ENCODE results near the gene COL8A1. TPM values are rescaled to one million over a fixed set of nuclear protein-coding genes. Genes with fewer than 3 reads are reported as not detected.

COL8A1 gene
- polyA plus RNA-seq, 3 donors = not detected

DNA sequence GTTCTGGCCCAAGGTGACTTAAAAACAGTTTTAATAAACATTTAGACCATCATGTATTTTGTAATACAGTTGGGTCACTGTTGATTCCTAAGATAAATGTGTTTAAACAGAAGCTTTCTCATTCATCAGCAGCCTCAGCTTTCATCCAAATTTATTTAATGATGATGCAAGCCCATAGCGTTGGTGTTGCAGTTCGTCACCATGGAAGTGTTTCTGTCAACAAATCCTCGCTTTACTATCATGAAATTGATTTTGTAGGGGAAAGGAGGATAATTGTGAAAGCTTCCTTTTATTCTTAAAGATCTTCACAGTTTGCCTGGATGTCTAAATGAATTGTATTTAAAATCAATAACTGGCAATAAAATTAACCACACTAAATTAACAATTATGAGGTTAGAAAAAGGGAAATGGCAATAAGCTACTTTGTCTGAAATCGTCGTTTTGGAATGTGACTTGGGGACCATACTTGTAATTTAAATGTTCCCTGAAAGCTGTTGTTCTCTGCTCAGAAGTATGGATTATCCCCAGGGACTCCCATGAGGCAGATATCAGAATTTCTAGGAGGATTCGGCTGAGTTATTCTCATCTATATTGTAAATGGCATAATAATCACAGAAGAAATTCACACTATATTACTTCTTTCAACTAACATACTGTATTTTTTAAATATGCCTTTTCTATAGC lies 208.2 kb downstream of the COL8A1 start:
- WGBS (ENCODE audit: insufficient coverage) = no CpG with 5 or more reads among the region's 6 CpGs
- no peaks in the 10 kb centered on the region for H3K79me2 ChIP-seq (ENCODE audit: insufficient read depth, low read length)
- H3K4me2 ChIP-seq (replicated peaks; ENCODE audit: extremely low read depth, low read length, poor library complexity, severe bottlenecking) = no peak overlapping the region
- H3K27ac ChIP-seq (ENCODE audit: low read depth in 1 of 2, low read length in 2 of 2) = no peak overlapping the region
- DNase-seq = peak; percentile 27 to 56 (median 30)
- no peak overlapping the region for H2AFZ ChIP-seq (ENCODE audit: insufficient read depth, low read depth, low read length, poor library complexity, severe bottlenecking)
- no peaks in the 10 kb centered on the region for H3K9me3 Mint-ChIP-seq
- H3K36me3 ChIP-seq (replicated peaks in 1 of 2; ENCODE audit: control insufficient read depth in 1 of 2, insufficient read depth in 2 of 2, low read length in 2 of 2) = no peaks in the 10 kb centered on the region
- H4K20me1 ChIP-seq (ENCODE audit: insufficient read depth, low read length) = no peaks in the 10 kb centered on the region
- H3K27me3 Mint-ChIP-seq (ENCODE audit: low read depth in 3 of 3) = peaks cover 0 to 1% (median 0%) of the 10 kb centered on the region in 3 donors
- H3K4me3 Mint-ChIP-seq = no peak overlapping the region
- TF ChIP-seq, protein P1, sequence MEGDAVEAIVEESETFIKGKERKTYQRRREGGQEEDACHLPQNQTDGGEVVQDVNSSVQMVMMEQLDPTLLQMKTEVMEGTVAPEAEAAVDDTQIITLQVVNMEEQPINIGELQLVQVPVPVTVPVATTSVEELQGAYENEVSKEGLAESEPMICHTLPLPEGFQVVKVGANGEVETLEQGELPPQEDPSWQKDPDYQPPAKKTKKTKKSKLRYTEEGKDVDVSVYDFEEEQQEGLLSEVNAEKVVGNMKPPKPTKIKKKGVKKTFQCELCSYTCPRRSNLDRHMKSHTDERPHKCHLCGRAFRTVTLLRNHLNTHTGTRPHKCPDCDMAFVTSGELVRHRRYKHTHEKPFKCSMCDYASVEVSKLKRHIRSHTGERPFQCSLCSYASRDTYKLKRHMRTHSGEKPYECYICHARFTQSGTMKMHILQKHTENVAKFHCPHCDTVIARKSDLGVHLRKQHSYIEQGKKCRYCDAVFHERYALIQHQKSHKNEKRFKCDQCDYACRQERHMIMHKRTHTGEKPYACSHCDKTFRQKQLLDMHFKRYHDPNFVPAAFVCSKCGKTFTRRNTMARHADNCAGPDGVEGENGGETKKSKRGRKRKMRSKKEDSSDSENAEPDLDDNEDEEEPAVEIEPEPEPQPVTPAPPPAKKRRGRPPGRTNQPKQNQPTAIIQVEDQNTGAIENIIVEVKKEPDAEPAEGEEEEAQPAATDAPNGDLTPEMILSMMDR (IDR thresholded peaks at IDR 0.05) = no peak
- intact Hi-C loops (cut with micrococcal nuclease) = loop anchor here in 1 of 2 donors (10.0 kb wide), 1 partner anchor 228 kb away; no protein-coding TSS in a partner anchor
- H3K4me1 Mint-ChIP-seq = peaks cover 12% of the 10 kb centered on the region
- H3K4me3 ChIP-seq (replicated peaks in 1 of 3; ENCODE audit: low read depth in 2 of 3, low read length in 3 of 3) = no peak overlapping the region
- H3K4me1 ChIP-seq (ENCODE audit: control insufficient read depth in 1 of 2, insufficient read depth in 2 of 2, low read length in 2 of 2) = peaks cover 16% of the 10 kb centered on the region in 2 donors
- no peak overlapping the region for H3K9ac ChIP-seq (ENCODE audit: insufficient read depth, low read length, poor library complexity, severe bottlenecking)
- no peaks in the 10 kb centered on the region for H3K9me3 ChIP-seq (replicated peaks in 1 of 2; ENCODE audit: control insufficient read depth in 1 of 2, insufficient read depth in 1 of 2, low read length in 2 of 2)
- H3K27ac Mint-ChIP-seq = peak overlapping the region in 4 of 7 donors; percentile 16 to 59 (median 45)
- H3K36me3 Mint-ChIP-seq = no peaks in the 10 kb centered on the region
- H3K27me3 ChIP-seq (ENCODE audit: control insufficient read depth in 2 of 2, insufficient read depth in 2 of 2, low read length in 2 of 2) = no peaks in the 10 kb centered on the region

DNA sequence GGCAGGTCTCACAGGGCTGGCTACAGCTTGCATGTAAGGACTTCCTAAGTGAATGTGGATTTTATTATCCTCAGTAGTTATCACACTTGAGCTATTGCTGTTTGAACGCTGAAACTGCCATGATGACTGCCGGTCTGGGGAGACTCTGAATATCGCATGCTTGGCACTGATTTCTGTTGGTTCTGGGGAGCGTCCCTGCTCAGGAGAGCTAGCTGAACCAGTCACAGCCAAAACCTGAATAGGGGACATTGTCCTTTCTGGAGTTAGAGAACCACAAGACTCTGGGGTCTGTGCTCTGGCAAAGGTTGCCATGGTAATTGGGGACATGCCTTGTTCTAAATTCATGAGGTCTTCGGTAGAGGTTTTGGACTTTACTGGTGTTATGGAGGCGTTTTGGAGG lies 210.0 kb downstream of the COL8A1 start:
- H2AFZ ChIP-seq (ENCODE audit: insufficient read depth, low read depth, low read length, poor library complexity, severe bottlenecking) = no peak overlapping the region
- no peak overlapping the region for H3K4me2 ChIP-seq (replicated peaks; ENCODE audit: extremely low read depth, low read length, poor library complexity, severe bottlenecking)
- H3K9me3 ChIP-seq (replicated peaks in 1 of 2; ENCODE audit: control insufficient read depth in 1 of 2, insufficient read depth in 1 of 2, low read length in 2 of 2) = no peaks in the 10 kb centered on the region
- TF ChIP-seq, protein P1 (IDR thresholded peaks at IDR 0.05) = no peak
- H3K27ac ChIP-seq (ENCODE audit: low read depth in 1 of 2, low read length in 2 of 2) = no peak overlapping the region
- Mint-ChIP-seq H3K27me3 (ENCODE audit: low read depth in 3 of 3) (peaks cover 0 to 1% (median 0%) of the 10 kb centered on the region in 3 donors), H3K9me3 (no peaks in the 10 kb centered on the region), H3K36me3 (no peaks in the 10 kb centered on the region), H3K4me3 (no peak overlapping the region), H3K4me1 (peaks cover 12% of the 10 kb centered on the region), H3K27ac (peak overlapping the region in 2 of 7 donors; percentile 19 to 47)
- WGBS (ENCODE audit: insufficient coverage) = 95% methylated on average over 6 of the region's 6 CpGs
- H3K36me3 ChIP-seq (replicated peaks in 1 of 2; ENCODE audit: control insufficient read depth in 1 of 2, insufficient read depth in 2 of 2, low read length in 2 of 2) = no peaks in the 10 kb centered on the region
- DNase-seq = no peak
- H3K27me3 ChIP-seq (ENCODE audit: control insufficient read depth in 2 of 2, insufficient read depth in 2 of 2, low read length in 2 of 2) = no peaks in the 10 kb centered on the region
- no peaks in the 10 kb centered on the region for H3K79me2 ChIP-seq (ENCODE audit: insufficient read depth, low read length)
- H3K9ac ChIP-seq (ENCODE audit: insufficient read depth, low read length, poor library complexity, severe bottlenecking) = no peak overlapping the region
- H4K20me1 ChIP-seq (ENCODE audit: insufficient read depth, low read length) = no peaks in the 10 kb centered on the region
- peaks cover 16% of the 10 kb centered on the region in 2 donors for H3K4me1 ChIP-seq (ENCODE audit: control insufficient read depth in 1 of 2, insufficient read depth in 2 of 2, low read length in 2 of 2)
- intact Hi-C loops (cut with micrococcal nuclease) = loop anchor here in 1 of 2 donors (10.0 kb wide), 1 partner anchor 226 kb away; no protein-coding TSS in a partner anchor
- no peak overlapping the region for H3K4me3 ChIP-seq (replicated peaks in 1 of 3; ENCODE audit: low read depth in 2 of 3, low read length in 3 of 3)

Other genes with a start within 250 kb of the COL8A1 start
- gene CMSS1, start 179.3 kb downstream of the COL8A1 start, polyA plus RNA-seq = 1 to 10 TPM; 1.1 to 3.6 (median 2.2) TPM